Esophagus (tissue), 2 donors: ENCODE data around the gene ARHGEF38. TPM values are rescaled to one million over a fixed set of nuclear protein-coding genes. Genes with fewer than 3 reads are reported as not detected.
"Not testable (repeated sequence)": the region's sequence is repeated elsewhere in the genome, so short reads cannot be mapped to it uniquely, and the experiment has no call there.

Experiments used
- H3K27ac ChIP-seq, 2 donors: one replicate each; pipeline ENCODE4 v1.5.1; 2013; ENCODE audit warnings: low read depth in 2 of 2, mild to moderate bottlenecking in 2 of 2, inconsistent platforms in 1 of 2, low read length in 1 of 2, moderate library complexity in 1 of 2
- H3K27me3 ChIP-seq, 2 donors: one replicate each; pipeline ENCODE4 v1.6.1; 2013; ENCODE audit warnings: low read length in 2 of 2, control low read depth in 1 of 2, mild to moderate bottlenecking in 1 of 2; ENCODE audit not compliant: insufficient read depth in 2 of 2, control insufficient read depth in 1 of 2
- H3K36me3 ChIP-seq, 2 donors: one replicate each; pipeline ENCODE4 v1.6.1; 2013; ENCODE audit warnings: low read length in 1 of 2; ENCODE audit not compliant: control insufficient read depth in 2 of 2, insufficient read depth in 2 of 2
- H3K4me1 ChIP-seq, 2 donors: one replicate each; pipeline ENCODE4 v1.6.1; 2013; ENCODE audit warnings: low read length in 1 of 2; ENCODE audit not compliant: control insufficient read depth in 2 of 2, insufficient read depth in 2 of 2
- H3K4me3 ChIP-seq, 2 donors: one replicate each; pipeline ENCODE4 v1.5.1; 2013; ENCODE audit warnings: low read length in 2 of 2, mild to moderate bottlenecking in 2 of 2, low read depth in 1 of 2, moderate library complexity in 1 of 2
- H3K9me3 ChIP-seq, 2 donors: one replicate each; pipeline ENCODE4 v1.6.1; 2013; ENCODE audit warnings: mild to moderate bottlenecking in 2 of 2, low read depth in 1 of 2, low read length in 1 of 2, moderate library complexity in 1 of 2; ENCODE audit not compliant: control insufficient read depth in 2 of 2, insufficient read depth in 1 of 2
- WGBS, 2 donors: extraction: QIAGEN DNeasy Blood & Tissue Kit; methylation state at CpG; one replicate each; pipeline ENCODE4 v1.1.7; 2013; 5-methylcytosine and 5-hydroxymethylcytosine counted together
- polyA plus RNA-seq, 2 donors: library from polyadenylated mRNA; stranded (reverse); fragments of 200-250 nt; gene quantifications; one replicate each; pipeline ENCODE4 v1.2.3, GENCODE V29; 2013
- donor health status: healthy with polysubstance abuse.
- donor health status: Bipolar disorder and iron deficiency.

ARHGEF38 gene
- polyA plus RNA-seq, 2 donors, result 0.06 to 0.07 TPM

DNA sequence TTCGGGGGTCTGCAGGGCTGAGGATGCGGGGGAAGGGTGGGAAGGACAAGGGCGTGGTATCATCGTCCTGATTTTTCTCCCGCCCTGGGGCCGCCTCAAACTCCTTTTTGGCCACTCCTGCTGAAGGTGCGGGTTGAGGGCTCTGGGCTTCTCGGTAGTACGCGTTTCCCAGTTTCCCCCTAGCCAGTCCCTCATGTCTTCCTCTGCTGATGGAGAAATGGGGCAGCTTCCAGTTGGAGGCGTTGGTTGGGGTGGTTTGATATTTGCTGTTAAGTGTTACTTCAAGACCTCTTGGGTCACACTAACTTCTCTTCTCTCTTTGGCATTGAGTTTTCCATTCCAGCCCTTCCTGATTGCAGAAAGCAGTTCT is 156.6 kb downstream of the ARHGEF38 start:
- Histone ChIP-seq H3K4me1 (no peaks in the 10 kb centered on the region), H3K27me3 (no peaks in the 10 kb centered on the region), H3K27ac (peak overlapping the region; percentile 83 to 94), H3K4me3 (peak overlapping the region; percentile 87 to 89), H3K36me3 (no peaks in the 10 kb centered on the region), H3K9me3 (no peaks in the 10 kb centered on the region)
- 1% methylated on average over 11 of the region's 11 CpGs for WGBS, 2 donors

DNA sequence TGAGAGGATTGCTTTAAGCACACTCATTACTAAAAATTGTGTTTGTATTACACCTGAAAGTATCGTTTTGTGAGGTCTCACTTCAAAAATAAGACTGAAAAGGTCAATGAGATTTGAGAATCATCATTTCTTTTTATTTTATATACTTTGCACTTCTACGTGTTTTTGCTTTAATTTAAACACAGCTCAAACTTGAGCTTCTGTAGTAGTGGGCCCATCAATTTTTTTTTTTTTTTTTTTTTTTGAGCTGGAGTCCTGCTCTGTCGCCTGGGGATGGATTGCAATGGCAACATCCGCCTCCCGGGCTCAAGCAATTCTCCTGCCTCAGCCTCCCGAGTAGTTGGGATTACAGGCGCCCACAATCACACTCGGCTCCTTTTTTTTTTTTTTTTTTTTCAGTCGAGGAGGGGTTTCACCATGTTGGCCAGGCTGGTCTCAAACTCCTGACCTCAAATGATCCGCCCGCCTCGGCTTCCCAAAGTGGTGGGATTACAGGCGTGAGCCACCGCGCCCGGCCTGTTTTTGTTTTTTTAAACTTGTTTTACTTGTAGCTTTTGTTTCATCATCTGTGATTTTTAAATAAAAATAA is 157.7 kb downstream of the ARHGEF38 start:
- 64 to 72% methylated on average over 15 to 16 of the region's 16 CpGs for WGBS, 2 donors
- no peaks in the 10 kb centered on the region for H3K9me3 ChIP-seq
- no peaks in the 10 kb centered on the region for H3K27me3 ChIP-seq
- no peak overlapping the region for H3K27ac ChIP-seq
- no peaks in the 10 kb centered on the region for H3K36me3 ChIP-seq
- no peaks in the 10 kb centered on the region for H3K4me1 ChIP-seq
- H3K4me3 ChIP-seq, result no peak overlapping the region

DNA sequence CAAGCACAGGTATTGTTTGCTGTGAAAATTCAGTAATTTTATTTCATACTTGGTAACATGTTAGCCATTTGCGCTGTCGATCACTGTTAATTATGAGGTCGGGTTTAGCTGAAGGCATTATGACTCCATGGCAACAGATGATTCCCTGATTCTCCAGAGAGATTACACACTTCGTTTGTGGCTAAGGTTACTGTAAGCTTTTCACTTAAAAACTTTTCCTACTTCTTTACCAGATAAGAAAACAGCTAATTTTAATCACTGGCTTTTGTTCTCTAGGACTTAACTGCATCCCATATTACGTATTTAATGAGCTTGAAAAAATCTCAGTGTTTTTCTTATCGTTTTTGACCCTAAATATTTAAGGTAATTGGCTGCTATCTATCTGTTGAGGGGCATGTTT is 158.3 kb downstream of the ARHGEF38 start:
- WGBS, 2 donors, result 71 to 75% methylated on average over 6 of the region's 6 CpGs
- H3K4me1 ChIP-seq, result no peaks in the 10 kb centered on the region
- H3K27me3 ChIP-seq, result no peaks in the 10 kb centered on the region
- no peaks in the 10 kb centered on the region for H3K9me3 ChIP-seq
- H3K4me3 ChIP-seq, result no peak overlapping the region
- H3K27ac ChIP-seq, result no peak overlapping the region
- no peaks in the 10 kb centered on the region for H3K36me3 ChIP-seq

DNA sequence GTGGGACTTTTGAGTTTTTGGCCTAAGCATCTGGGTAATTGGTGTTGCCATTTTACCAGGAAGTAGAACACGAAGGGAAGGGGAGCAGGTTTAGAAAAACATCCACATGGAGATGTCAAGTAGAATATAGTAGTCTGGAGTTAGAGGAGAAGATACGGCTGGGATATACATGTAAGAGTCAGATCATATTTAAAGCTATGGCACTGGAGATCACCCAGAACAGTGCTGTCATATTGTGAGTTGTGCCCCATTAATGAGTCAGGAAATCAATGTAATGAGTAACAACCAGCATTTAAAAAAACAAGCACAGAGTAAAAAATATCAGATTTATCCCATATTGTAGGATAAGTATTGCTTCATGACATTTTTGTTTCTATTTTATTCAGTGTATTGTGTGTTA is 160.3 kb downstream of the ARHGEF38 start:
- Histone ChIP-seq H3K36me3 (no peaks in the 10 kb centered on the region), H3K9me3 (no peaks in the 10 kb centered on the region), H3K27ac (no peak overlapping the region), H3K27me3 (no peaks in the 10 kb centered on the region), H3K4me1 (no peaks in the 10 kb centered on the region), H3K4me3 (no peak overlapping the region)
- WGBS, 2 donors, result 90 to 91% methylated on average over 2 of the region's 2 CpGs

DNA sequence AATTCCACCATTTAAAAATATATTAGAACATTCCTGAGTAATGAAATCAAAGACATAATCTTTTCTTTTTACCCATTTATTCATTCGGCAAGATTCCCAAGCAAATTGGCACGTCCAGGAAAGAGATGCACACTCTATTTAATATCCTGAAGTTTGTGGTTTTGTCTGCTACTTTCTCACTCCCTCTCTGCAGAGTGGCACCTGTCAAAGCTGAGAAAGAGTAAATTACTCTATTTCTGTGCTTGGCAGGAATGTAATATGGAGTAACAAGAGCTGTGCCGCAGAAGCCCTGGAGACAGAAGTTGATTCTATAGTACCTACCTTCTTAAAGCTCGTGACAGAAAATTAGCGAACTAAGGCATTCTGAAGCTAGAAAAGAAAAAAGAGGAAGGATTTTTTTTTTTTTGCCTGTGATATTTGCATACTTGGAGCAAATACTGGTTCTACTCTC is 161.7 kb downstream of the ARHGEF38 start:
- WGBS, 2 donors, result 41 to 44% methylated on average over 5 of the region's 5 CpGs
- Histone ChIP-seq H3K9me3 (no peaks in the 10 kb centered on the region), H3K36me3 (peaks cover 0 to 1% of the 10 kb centered on the region in 2 donors), H3K4me3 (no peak overlapping the region), H3K4me1 (no peaks in the 10 kb centered on the region), H3K27ac (no peak overlapping the region), H3K27me3 (no peaks in the 10 kb centered on the region)

DNA sequence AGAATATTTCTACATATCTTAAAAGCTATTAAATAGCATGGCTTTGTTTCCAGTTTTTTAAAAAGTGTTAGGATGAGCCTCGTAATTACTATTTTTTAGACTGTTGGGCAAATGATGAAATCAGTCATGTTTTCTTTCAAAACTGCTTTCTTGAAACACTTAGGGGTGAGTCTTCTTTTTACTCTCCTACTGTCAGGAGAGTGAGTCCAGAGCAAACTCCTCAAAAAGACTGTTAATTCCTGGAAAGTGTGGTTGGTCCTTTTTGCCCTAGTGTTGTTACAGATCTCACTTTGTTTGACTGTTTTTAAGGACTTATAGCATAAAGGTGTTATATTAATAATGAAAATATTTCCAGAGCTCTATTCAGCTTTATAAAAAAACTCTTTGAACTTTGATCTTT is 162.5 kb downstream of the ARHGEF38 start:
- Histone ChIP-seq H3K27me3 (no peaks in the 10 kb centered on the region), H3K27ac (no peak overlapping the region), H3K4me3 (no peak overlapping the region), H3K4me1 (no peaks in the 10 kb centered on the region), H3K36me3 (peaks cover 0 to 2% of the 10 kb centered on the region in 2 donors), H3K9me3 (no peaks in the 10 kb centered on the region)
- 63 to 77% methylated on average over 1 of the region's 1 CpG for WGBS, 2 donors

DNA sequence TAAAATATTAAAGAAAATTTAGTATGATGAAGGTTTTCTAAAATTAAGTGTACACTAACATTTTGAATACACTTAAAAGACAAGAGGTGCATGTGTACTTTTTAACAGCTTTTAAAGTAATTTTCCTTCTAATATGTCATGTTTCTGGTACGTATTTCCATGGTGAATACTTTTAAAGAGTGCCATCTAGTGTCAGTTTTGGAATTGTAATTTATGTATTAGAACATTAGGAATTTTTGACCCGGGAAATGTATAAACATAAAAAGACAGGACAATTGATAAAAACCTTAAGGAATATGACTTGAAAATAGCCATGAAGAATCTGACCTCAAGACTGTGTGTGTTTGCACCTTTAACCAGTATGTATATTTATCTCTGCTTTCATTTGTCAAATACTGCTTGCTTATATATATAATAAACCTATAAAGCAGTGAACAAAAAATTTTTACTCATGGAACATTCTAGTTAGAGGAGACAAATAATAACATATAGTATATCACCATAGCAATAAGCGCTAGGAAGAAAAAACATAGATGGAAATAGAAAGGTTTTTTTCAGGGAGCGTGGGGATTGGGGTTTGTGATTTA is 163.4 kb downstream of the ARHGEF38 start:
- Histone ChIP-seq H3K36me3 (peaks cover 0 to 2% of the 10 kb centered on the region in 2 donors), H3K27me3 (no peaks in the 10 kb centered on the region), H3K27ac (no peak overlapping the region), H3K4me1 (no peaks in the 10 kb centered on the region), H3K9me3 (no peaks in the 10 kb centered on the region), H3K4me3 (no peak overlapping the region)
- WGBS, 2 donors, result 44 to 46% methylated on average over 4 of the region's 4 CpGs

DNA sequence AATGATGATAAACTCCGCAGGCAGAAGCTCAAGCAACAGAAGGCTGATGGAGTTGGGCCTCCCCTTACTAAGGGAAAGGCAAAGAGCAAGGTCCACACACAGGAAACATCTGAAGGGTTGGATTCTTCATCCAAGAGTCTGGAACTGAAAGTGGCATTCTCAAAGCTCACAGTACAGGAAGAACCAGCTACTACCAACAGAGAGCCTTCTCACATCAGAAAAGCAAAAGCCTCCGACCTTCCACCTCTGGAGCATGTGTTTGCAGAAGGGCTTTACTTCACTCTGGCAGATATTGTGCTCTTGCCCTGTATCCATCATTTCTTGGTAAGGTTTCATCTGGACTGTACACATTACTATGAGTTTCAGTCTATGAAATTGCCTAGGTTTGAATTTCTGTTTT is 166.8 kb downstream of the ARHGEF38 start:
- Histone ChIP-seq H3K36me3 (peaks cover 0 to 2% of the 10 kb centered on the region in 2 donors), H3K27ac (no peak overlapping the region), H3K27me3 (no peaks in the 10 kb centered on the region), H3K4me1 (no peaks in the 10 kb centered on the region), H3K4me3 (no peak overlapping the region), H3K9me3 (no peaks in the 10 kb centered on the region)
- WGBS, 2 donors, result 93 to 94% methylated on average over 2 of the region's 2 CpGs

DNA sequence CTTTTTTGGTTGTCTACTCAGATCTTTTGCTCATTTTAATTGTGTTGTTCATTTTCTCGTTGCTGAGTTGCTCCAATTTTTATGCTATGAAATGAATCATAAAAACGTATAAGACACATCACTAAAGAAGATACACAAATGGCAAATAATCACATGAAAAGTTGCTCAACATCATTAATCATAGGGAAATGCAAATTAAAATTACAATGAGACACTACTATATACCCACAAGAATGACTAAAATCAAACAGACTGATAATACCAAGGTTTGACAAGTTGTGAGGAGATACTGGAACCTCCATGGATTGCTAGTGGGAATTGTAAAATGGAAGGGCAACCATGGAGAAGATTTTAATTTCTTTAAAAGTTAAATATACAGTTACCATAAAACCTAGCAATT is 173.2 kb downstream of the ARHGEF38 start:
- no peaks in the 10 kb centered on the region for H3K36me3 ChIP-seq
- H3K9me3 ChIP-seq, result no peaks in the 10 kb centered on the region
- no peak overlapping the region for H3K4me3 ChIP-seq
- WGBS, 2 donors, result 85 to 91% methylated on average over 2 of the region's 2 CpGs
- H3K27me3 ChIP-seq, result no peaks in the 10 kb centered on the region
- H3K27ac ChIP-seq, result no peak overlapping the region
- no peaks in the 10 kb centered on the region for H3K4me1 ChIP-seq

DNA sequence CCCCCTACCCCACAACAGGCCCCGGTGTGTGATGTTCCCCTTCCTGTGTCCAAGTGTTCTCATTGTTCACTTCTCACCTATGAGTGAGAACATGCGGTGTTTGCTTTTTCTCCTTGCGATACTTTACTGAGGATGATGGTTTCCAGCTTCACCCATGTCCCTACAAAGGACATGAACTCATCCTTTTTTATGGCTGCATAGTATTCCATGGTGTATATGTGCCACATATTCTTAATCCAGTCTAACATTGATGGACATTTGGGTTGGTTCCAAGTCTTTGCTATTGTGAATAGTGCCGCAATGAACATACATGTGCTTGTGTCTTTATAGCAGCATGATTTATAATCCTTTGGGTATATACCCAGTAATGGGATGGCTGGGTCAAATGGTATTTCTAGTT is 177.5 kb downstream of the ARHGEF38 start:
- not testable (repeated sequence) for H3K36me3 ChIP-seq, H3K27me3 ChIP-seq, H3K4me3 ChIP-seq, H3K4me1 ChIP-seq, H3K9me3 ChIP-seq, H3K27ac ChIP-seq
- WGBS, 2 donors, result 98% methylated on average over 4 of the region's 4 CpGs
